Left ventricle myocardium inferior (tissue), 1 donor: ENCODE measurements around the gene EPHA5. TPM values are rescaled to one million over a fixed set of nuclear protein-coding genes. Genes with fewer than 3 reads are reported as not detected.

Experiments
- DNase-seq: peaks from one replicate; pipeline ENCODE4 v3.0.0-alpha.2; 2020
- H3K27ac ChIP-seq: fragments of 200-600 bp; replicated peaks from 2 replicates; pipeline ENCODE4 v1.8.0; 2021
- H3K27me3 ChIP-seq: fragments of 200-600 bp; 2 replicates; pipeline ENCODE4 v1.8.0; 2021; ENCODE audit warnings: low read depth
- H3K36me3 ChIP-seq: fragments of 200-600 bp; 2 replicates; pipeline ENCODE4 v1.8.0; 2021
- H3K4me1 ChIP-seq: fragments of 200-600 bp; 2 replicates; pipeline ENCODE4 v1.8.0; 2021
- H3K4me3 ChIP-seq: fragments of 200-600 bp; 2 replicates; pipeline ENCODE4 v1.8.0; 2021; ENCODE audit warnings: mild to moderate bottlenecking, moderate library complexity
- H3K9me3 ChIP-seq: fragments of 200-600 bp; replicated peaks from 2 replicates; pipeline ENCODE4 v1.8.0; 2021
- CTCF ChIP-seq: fragments of 200-600 bp; IDR thresholded peaks from 2 replicates; pipeline ENCODE4 v1.8.0; 2021; ENCODE audit warnings: antibody characterized with exemption, mild to moderate bottlenecking, borderline replicate concordance
- intact Hi-C: fragments of 100-400 bp; cut with micrococcal nuclease; formaldehyde crosslinking; loops from one replicate; pipeline ENCODE4 v1.11.0; 2022
- total RNA-seq: library from RNA; stranded (reverse); fragmentation: NEBNext Ultra II Directional; extraction: Animal tissue kit (Norgen Biotek cat#: 25700); gene quantifications from one replicate; pipeline ENCODE4 v1.2.1, GENCODE V29; 2021
- donor health status: DM: no; HTN: yes; CAD: no; lungs with severe emphysema.

Gene EPHA5
- total RNA-seq, 1 donor from 2014 or later = not detected

GRCh38 chr4:65597697-65598096, 72.6 kb downstream of the EPHA5 start:
- Histone ChIP-seq H3K27ac (no peak overlapping the region), H3K27me3 (no peaks in the 10 kb centered on the region), H3K36me3 (no peaks in the 10 kb centered on the region), H3K4me3 (no peak overlapping the region), H3K9me3 (no peaks in the 10 kb centered on the region), H3K4me1 (no peaks in the 10 kb centered on the region)
- TF ChIP-seq CTCF = no peak
- no peak for DNase-seq
- intact Hi-C loops = no loop called here

- intact Hi-C loops = no loop called here
These were observed 78.2 kb downstream of the EPHA5 start for GRCh38 chr4:65592089-65592488.

GRCh38 chr4:65589921-65590320, 80.4 kb downstream of the EPHA5 start:
- Histone ChIP-seq H3K4me3 (no peak overlapping the region), H3K27ac (no peak overlapping the region), H3K36me3 (no peaks in the 10 kb centered on the region), H3K4me1 (no peaks in the 10 kb centered on the region), H3K9me3 (no peaks in the 10 kb centered on the region), H3K27me3 (no peaks in the 10 kb centered on the region)
- intact Hi-C loops = no loop called here
- no peak for DNase-seq
- no peak for TF ChIP-seq CTCF

More at GRCh38 chr4:65592089-65592488, 78.2 kb downstream of the EPHA5 start:
- Histone ChIP-seq H3K27ac (no peak overlapping the region), H3K36me3 (no peaks in the 10 kb centered on the region), H3K4me1 (no peaks in the 10 kb centered on the region), H3K27me3 (no peaks in the 10 kb centered on the region), H3K4me3 (no peak overlapping the region), H3K9me3 (no peaks in the 10 kb centered on the region)
- no peak for DNase-seq
- no peak for TF ChIP-seq CTCF

- Histone ChIP-seq H3K36me3 (no peaks in the 10 kb centered on the region), H3K9me3 (no peaks in the 10 kb centered on the region), H3K27me3 (no peaks in the 10 kb centered on the region), H3K4me1 (no peaks in the 10 kb centered on the region), H3K4me3 (no peak overlapping the region), H3K27ac (no peak overlapping the region)
- intact Hi-C loops = no loop called here
- DNase-seq = no peak
- TF ChIP-seq CTCF = no peak
These were observed 81.0 kb downstream of the EPHA5 start for GRCh38 chr4:65589331-65589730.

GRCh38 chr4:65580551-65580950, 89.7 kb downstream of the EPHA5 start:
- no peak overlapping the region for H3K4me3 ChIP-seq
- no peaks in the 10 kb centered on the region for H3K27me3 ChIP-seq
- H3K9me3 ChIP-seq = no peaks in the 10 kb centered on the region
- intact Hi-C loops = no loop called here
- no peaks in the 10 kb centered on the region for H3K4me1 ChIP-seq
- no peaks in the 10 kb centered on the region for H3K36me3 ChIP-seq
- no peak overlapping the region for H3K27ac ChIP-seq
- DNase-seq = no peak
- TF ChIP-seq CTCF = no peak

- intact Hi-C loops = no loop called here
- H3K4me1 ChIP-seq = no peaks in the 10 kb centered on the region
These were observed 103.8 kb downstream of the EPHA5 start for GRCh38 chr4:65566473-65566872.

More at GRCh38 chr4:65566473-65566872, 103.8 kb downstream of the EPHA5 start:
- DNase-seq = no peak
- no peak for TF ChIP-seq CTCF
- Histone ChIP-seq H3K4me3 (no peak overlapping the region), H3K36me3 (no peaks in the 10 kb centered on the region), H3K27me3 (no peaks in the 10 kb centered on the region), H3K27ac (no peak overlapping the region), H3K9me3 (no peaks in the 10 kb centered on the region)
